Measurements from ENCODE around the gene TENM4.

Gene TENM4

DNA sequence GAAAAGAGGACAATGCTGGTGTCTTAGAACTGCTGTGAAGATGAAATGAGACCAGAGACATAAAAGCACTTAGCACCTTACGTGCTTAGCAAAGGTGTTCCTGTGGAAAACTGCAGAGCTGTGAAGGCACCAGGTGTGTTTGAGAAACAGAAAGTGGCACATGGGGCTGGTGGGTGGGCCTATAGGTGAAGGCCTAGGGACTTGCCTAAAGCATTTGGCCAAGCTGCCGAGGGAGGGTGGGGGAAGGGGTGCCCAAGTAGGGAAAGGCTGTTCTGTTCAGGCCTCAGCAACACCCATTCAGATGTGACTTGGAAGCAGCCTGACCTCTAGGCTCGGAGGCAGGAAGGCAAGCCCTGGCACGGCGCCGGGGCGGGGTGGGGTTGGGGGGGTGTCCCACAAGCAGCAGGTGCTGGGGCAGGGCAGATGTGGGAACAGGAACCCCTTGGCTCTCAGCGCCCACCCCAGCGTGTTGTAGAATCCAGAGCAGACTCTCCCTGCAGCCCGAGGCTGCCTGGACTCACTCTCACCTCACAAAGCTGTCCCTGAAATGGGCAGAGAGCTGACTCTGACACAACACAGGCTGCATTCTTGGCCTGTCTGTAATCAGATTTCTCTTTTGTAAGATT, 499.5 kb downstream of the TENM4 start:
- no peak for DNase-seq (ENCODE audit: low read depth, low spot score)

DNA sequence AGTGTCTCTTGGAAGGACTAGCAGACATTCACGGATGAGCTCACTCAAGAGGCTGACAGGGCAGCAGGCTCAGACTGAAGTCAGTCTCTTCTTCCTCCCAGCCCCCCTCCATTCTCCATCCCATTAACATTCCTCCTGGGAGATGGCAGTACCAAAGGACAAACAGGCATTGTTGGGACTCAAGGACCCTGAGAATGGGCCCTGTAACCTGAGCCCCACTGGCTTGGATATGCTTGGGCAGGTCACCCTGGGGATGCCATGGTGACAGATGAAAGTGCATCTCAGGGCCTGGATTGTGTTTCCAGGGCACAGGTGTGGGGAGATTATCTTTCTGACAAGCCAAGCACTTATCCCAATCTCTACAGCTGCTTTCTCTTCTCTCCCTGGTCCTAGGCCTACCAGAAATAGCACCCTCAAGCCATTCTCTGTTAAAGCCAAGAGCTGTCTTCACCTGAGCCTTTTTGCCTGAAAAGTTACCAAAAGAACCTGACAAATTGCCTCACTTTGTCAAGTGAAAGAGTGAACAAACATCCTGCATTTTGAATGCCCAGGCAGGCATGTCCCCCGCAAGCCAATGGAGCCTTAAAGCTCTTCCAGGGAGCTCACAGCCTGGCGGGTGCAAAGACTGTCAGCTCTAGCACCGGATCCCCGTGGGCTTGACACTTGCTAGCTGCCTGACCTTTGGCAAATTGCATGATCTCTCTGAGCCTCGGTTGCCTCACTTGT, 500.2 kb downstream of the TENM4 start:
- peak; percentile 87 for DNase-seq (ENCODE audit: low read depth, low spot score)

DNA sequence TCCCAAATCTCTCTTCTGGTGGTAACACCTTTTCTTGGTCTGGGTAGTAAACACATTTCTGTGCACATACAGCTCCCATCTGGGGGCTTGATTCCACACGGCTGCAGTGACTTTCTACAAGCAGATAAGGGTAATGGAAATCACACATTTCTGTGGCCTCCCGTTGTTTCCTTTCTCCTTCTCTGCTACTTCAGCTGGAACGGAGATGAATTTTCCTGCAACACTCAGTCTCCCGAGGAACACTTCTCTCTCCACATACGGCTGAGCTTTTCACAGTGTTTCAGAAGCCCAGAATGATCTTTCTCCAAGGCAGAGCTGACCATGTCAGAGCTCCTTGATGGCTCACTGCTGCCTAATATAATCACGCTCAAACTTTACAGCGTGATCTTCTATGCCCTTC, 501.9 kb downstream of the TENM4 start:
- no peak for DNase-seq (ENCODE audit: low read depth, low spot score)

DNA sequence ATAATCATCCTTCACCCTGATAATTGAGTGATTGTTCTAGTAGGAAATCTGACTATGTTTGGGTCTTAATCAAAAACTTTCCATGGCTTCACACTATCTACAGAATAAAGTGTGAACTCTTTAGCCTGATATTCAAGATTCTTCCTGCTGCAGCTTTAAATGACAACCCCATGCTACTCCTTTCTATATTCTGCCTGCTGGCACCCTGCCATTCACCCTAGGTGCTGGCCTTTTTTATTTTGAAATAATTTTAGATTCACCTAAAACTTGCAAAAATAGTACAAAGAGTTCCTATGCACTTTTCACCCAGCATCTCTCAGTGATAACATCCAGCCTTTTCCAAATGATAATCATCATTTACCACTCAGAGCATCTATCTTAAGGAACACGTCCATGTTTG, 502.8 kb downstream of the TENM4 start:
- no peak for DNase-seq (ENCODE audit: low read depth, low spot score)

DNA sequence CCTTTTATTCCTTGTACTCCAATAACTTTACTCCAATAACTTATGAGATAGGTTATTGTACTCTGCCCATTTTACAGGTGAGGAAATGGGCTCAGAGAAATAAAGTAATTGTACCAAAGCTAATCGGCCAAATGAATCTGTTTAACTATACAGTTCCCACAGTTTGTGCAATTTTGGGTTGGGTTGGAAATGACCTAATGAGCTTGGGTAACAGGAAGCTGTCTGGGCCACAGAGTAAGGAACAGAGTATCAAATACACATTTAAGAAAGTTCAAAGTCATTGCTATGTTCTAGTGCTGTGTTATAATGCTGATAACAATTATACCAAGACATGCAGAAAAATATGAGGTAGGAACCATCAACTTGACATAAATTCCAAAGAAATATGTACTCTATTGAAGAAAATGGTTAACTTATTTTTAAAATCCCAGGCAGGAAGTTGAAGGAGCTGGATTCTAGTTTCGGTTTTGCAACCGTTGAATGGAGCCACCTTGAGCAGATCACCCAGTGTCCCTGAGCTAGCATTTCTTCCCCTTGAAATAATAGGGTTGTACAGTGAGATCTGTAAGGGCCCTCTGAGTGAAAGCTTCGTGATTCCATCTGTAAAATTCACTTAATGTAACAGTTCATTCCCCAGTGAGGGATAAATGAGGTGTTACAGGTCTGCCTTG, 505.3 kb downstream of the TENM4 start:
- no peak for DNase-seq (ENCODE audit: low read depth, low spot score)

DNA sequence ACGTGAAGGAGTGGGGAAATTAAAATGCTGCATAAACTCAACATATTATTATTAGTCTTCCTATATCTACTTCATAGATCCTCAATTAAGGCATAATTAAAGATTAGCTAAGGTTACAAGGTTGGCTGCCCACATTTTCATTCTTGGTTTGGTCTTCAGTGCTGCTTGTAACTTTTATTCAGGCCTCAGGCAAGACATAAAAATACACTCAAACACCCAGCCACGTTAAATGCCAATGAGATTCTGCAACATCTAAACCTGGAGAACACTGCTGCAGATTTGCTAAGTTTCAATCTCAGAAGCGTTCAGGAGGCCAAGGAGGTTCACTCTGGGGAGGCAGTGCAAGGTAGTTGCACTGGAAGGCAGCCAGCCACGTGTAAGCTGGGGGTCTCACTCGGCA, 507.5 kb downstream of the TENM4 start:
- DNase-seq (ENCODE audit: low read depth, low spot score): no peak

DNA sequence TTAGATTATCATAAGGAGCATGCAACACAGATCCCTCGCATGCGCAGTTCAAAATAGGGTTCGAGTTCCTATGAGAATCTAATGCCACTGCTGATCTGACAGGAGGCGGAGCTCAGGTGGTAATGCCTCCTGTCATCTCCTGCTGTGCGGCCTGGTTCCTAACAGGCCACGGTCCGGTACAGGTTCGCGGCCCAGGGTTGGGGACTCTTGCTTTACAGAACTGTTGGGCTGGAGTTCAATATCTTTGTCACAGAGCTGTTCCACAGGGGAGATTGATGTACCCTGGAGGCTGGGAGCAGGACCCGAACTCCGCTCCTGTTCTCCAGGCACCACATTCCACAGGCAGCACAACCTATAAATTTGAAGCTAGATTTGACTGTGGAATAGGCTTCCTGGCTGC, 508.1 kb downstream of the TENM4 start:
- no peak for DNase-seq (ENCODE audit: low read depth, low spot score)

DNA sequence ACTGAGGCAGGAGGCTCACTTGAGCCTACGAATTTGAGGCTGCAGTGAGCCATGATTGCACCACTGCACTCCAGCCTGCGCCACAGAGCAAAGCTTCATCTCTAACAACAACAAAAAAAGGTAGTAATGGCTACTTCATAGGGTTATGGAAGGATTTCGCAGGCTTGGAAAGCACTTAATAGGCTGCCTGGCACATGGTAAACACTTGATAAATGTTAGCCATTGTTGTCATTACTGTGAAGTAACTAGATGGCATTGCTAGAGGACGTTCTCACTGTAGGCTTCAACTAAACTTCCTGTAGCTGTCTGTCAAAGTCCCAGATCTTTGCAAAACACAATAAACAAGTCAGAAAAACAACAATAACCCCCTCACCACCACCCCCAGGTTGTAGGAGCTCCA, 508.9 kb downstream of the TENM4 start:
- DNase-seq (ENCODE audit: low read depth, low spot score): no peak

DNA sequence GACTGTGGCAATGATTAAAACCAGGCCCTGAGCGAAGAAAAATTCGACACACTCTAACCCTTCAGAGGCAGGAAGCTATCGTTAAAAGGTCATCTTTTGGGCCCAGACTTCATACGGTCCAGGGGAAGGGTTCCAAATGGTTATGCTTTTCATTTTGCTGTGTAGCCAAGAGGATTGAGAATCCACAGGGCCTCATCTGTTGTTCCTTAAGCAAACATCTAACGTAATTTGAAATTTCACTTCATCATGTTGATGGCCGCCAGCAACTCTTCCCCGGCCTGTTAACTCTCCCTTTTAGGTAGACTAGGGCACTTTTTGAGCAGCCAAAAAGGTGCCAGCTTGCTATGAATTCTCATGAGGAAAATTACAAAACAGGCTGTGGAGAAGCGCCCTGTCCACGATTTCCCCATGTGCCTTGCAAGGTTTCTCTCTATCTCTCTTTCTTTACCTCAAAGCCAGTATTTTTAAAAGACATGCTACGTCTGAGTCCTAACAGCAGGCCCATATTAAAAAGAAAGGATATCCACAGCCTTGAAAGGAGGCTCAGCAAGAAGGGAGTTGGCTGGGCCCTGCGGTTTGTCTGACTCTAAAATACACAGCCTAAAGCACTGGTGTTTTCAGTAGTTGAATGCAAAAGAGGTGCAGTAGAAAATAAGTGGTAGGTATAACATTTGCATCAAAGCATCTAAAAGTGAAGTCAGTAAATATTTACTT, 509.9 kb downstream of the TENM4 start:
- no peak for DNase-seq (ENCODE audit: low read depth, low spot score)

DNA sequence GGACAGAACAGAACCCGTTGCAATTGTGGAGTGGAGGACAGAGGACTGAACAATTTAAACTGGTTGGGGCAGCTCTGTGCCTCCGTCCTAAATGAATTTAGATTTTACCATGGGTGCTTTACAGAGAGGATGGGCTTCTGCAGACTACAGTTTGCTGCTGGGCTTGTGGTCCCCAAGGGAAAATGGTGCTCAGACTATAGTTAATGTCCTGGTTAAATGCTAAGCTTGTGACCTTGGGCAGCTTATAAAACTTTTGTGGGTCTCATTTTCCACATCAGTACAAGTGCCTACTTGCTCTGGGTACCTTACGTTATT, 511.0 kb downstream of the TENM4 start:
- no peak for DNase-seq (ENCODE audit: low read depth, low spot score)

DNA sequence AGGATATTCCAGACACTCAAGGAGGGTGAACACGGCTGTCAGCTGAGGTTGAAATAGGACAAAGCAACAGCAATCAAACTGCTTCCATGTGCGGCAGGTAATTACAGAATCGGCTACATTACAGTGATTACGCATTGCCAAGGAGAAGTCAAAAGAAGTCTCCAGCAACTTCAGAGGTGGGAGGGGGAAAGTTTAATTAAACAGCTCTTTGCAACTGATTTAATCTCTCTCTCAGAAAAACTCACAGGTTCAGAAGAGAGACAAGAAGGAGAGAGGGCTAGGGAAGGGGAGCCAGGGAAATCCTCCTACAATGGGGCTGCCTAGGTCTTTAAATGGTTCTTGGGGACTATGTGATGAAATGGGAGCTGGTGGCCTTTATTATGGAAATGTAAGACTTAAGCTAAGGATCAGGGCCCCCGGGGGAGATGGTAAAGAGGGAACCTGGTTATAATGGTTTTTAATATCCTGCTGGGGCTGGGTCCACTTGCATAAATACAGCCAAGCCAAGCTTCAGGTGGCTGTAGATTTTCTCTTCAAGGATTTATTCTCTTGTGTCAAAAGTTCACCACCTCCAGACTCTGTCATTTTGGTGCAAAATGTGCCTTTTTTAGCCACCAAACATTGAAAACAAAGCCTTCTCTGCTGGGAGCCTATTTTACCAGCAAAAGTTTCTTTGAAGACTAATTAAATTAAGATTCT, 511.5 kb downstream of the TENM4 start:
- DNase-seq (ENCODE audit: low read depth, low spot score): peak; percentile 86

DNA sequence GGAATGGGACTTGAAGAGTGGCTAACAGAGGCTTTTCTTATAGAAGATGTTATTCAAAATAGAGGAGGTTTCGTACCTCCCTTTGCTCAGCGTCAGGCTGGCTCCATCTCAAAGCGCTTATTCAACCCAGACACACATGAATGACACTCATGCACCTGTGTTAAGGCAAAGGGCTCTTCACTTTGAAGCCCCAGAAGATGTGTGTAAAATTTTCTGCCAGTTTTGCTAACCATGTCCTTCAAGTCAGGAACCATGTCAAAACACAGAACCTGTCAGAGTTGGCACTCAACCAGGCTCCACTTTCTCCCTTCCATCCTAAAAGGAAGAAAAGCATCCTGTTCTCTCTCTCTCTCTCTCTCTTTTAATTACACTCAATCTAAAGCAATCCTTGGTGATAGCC, 513.3 kb downstream of the TENM4 start:
- no peak for DNase-seq (ENCODE audit: low read depth, low spot score)

DNA sequence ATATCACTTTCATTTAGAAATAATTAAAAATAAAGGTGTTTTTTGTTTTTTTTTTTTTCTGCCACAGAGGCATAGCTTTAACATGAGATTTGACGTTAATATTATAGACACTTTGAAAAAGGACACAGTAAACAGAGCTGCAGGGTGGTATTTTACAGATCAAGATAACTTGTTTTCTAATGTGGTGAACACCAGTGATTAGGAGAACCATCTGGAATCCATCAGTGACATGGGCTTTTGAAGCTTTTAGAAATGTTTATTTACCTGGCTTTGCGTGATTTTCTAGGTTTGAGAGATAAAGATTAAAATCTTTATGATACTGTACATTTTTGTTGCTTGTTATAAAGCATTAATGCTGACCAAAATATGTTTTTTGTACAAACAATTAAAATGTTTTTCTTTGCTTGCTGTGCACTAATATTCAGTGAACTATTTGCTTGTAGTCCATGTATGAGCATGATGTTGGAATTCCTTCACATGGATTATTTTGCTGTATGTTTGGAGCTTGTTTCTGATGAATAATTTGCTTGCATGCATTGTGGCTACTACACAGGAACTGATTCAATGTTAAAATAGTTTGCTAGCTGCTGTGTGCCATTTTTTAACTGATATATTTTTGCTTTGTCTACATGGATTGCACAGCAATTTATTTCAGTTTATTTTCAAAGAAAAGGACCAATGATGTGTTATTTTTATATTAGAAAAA, 514.0 kb downstream of the TENM4 start:
- no peak for DNase-seq (ENCODE audit: low read depth, low spot score)

DNA sequence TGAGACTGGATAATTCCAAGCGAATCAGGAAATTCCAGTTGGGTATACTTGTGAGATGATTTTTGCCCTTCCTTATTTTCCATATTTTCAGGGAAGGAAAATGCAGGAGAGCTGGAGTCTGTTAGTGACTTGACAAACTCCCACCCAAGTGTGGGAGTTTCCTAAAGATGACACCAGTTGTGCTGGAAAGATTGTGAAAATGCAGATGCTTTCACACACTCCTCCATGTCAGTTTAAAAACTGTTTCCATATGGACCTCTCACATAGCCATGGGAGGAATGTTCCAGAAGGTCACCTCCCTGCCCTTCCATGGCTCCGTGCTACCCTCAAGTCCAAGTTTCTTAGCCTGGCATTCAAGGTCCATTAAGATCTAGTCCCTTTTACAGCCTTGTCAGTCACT, 515.4 kb downstream of the TENM4 start:
- DNase-seq (ENCODE audit: low read depth, low spot score): no peak

DNA sequence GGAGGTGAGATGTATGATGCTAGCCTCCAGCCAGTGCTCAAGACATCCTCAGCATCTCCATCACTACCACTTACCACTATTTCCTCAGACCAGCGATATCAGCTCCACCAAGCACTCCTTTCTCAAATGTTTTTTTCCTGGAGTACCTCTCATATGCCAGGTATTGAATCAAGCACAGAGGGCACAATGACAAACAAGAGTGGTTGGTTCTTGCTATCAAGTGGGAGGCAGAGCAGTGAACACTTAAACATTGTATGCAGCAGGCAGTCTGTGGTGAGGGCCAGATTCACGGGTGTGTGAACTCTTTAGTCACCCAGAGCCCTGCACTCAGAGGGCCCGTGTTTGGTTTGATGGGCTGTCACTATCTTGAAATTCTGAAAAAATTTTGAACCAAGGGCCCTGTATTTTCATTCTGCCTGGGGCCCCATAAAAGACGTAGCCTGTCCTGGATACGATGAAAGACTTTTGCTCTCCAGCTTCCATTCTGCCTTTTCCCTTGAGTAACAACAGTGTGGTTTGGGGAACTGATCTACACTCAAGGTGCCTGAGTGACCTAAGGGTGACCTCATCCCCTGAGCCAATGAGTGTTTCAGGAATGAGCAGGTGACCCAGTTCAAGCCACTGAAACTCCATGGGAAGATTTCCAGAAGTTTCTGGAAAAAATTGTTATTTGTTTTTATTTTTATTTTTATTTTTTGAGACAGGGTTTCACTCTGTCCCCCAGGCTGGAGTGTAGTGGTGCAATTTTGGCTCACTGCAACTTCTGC, 517.8 kb downstream of the TENM4 start:
- DNase-seq (ENCODE audit: low read depth, low spot score): no peak

DNA sequence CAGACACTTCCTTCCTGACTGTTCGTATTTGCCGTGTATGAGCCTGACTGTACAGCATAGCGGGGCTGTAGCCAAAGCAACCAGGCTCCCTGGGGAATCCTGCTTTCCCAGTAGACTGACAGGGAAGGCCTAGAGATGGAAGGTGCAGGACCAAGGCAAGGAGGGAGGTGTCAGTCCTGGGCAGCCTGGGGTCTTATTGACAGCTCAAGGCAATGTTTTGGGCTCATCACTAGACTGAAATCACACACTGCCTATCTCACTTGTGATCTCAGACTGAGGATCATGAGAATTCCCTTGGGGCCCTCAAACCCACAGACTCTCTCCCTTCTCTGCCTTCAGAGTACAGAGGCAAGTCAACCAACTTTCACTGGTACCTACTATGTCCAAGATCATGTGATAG, 519.3 kb downstream of the TENM4 start:
- DNase-seq (ENCODE audit: low read depth, low spot score): no peak

DNA sequence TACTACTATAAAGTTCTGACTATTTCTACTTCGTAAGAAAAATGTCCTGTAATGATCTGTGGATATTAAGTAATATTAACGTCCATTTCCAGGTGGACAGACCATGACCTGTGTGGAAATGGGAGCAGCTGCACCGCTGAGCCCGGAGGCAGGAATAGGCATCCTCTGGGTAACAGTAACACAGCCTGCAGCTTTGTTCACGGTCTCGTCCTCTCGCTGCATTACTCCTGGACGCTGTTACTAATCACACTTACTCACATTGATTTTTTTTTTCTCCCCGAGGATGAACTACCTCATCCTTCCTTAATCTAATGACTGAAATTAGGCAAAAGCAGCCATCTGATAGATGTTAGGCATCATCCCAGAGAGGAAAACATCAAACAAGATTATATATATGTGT, 520.5 kb downstream of the TENM4 start:
- DNase-seq (ENCODE audit: low read depth, low spot score): no peak

DNA sequence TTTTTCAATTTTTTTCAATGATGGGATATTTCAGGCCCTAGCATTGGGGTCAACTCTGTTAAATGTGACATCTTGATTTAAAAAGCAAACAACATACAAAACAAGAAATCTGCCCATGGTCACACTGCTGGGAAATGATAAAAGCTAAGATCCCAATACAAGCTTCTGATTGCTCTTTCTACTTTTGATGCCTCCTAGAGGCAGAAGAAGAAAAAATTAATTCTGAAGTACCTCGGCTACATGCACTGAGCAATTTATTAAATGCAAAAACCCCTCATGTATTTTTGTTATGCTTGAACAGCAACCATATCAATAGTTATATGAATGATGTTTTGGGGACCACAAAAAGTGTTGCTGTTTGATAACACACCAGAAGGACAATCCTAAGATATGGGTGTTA, 524.1 kb downstream of the TENM4 start:
- DNase-seq (ENCODE audit: low read depth, low spot score): no peak

DNA sequence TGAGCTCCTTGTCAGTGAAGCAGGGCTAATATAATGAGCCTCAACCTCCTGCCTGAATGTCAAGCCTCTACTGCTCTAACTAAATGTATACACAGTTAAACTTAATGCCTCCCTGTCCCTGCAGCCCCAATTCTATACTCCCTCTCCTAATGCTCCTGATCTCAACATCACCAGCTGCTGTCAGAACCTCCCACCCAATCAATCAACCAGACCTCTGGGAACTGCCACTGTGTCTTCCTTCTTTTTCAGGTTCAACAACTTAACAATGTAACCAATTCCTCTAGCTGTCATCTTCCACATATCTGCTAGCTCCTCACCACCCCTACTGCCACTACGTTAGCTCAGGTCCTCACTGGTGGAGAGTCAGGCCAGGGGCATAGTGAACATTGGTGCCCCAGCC, 526.3 kb downstream of the TENM4 start:
- DNase-seq (ENCODE audit: low read depth, low spot score): no peak

DNA sequence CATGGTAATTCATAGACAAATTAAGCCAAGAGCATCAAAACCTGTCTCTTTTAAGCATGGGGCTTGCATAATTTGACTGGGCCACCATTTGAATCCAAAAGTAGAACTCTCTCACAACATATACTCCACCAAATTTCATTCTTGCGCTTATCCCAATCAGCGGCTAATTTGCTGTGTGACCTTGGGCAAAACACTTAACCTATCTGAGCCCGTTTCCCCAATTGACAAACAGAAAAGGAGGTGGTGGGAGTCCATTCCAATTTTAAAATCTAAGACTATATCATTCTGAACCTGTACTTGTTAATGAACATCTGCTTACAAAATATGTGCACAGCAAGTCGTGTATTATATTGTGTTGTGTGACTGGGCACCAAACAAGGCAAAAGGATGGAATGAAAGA, 528.1 kb downstream of the TENM4 start:
- no peak for DNase-seq (ENCODE audit: low read depth, low spot score)

DNA sequence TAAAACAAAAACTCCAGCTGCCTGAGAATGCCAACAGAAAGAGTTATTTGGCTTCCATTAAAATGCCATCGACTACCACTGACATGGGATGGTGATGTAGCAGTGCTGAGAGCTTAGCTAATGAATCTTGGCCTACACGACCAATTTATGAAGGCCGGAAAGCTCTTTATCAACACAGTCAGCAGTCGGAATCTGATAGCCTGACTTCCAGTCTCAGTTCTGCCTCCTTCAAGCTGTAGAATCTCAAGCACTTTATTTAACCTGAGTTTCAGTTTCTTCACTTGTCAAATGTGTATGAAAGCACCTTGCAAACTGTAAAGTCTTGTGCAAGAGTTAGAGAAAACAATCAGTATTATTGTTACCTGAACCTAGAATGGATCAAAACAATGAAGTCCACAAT, 530.5 kb downstream of the TENM4 start:
- no peak for DNase-seq (ENCODE audit: low read depth, low spot score)

Data from iPS DF 19.7 (cell line).